ENCODE results near the gene ADAMTS15. TPM values are rescaled to one million over a fixed set of nuclear protein-coding genes. Genes with fewer than 3 reads are reported as not detected.

Gene ADAMTS15
- total and polyA plus RNA-seq, 2 donors (not counting 3 experiments of a cell fraction or from before 2014, with no cell fraction given), result 0.08 TPM; not detected in 1

DNA sequence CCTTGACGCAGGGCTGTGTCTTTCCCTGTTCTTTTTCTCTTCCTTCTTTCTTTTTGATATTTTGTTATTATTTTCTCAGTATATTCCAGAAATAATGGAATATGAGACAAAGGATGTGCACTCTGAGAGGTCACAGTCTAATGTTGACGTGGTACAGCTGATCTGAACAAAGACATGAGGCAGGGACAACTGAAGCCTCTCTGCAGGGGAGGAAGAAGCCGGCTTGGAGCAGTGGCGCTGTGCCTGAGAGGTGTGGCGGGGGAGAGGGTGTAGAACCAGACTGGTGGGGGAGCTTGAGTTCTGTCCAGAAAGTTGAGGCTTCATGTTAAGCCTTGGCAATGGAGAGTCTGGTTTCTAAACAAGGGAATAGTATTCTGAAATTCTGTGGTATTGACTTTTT lies 34.7 kb downstream of the ADAMTS15 start:
- BruUV-seq (replicated peaks), result no TSS peak
- Histone ChIP-seq H3K4me1 (ENCODE audit: control insufficient read depth, extremely low read depth, insufficient read depth, low read length) (peaks cover 23% of the 10 kb centered on the region), H3K9me1 (replicated peaks; ENCODE audit: control insufficient read depth, extremely low read depth, insufficient read depth, low read length) (no peaks in the 10 kb centered on the region), H3K4me3 (replicated peaks in 1 of 3; ENCODE audit: insufficient read depth in 1 of 3, low read depth in 1 of 3, low read length in 3 of 3) (no peak overlapping the region), H3K9ac (replicated peaks; ENCODE audit: extremely low read depth, insufficient read depth, low read length) (no peak overlapping the region), H3K9me3 (replicated peaks; ENCODE audit: control insufficient read depth, insufficient read depth, low read length) (no peaks in the 10 kb centered on the region), H3K27me3 (ENCODE audit: control insufficient read depth in 2 of 2, insufficient read depth in 2 of 2, low read length in 2 of 2) (peaks cover 23 to 32% of the 10 kb centered on the region in 2 experiments), H3K36me3 (ENCODE audit: control insufficient read depth in 2 of 2, extremely low read depth in 1 of 2, insufficient read depth in 2 of 2, low read length in 2 of 2) (no peaks in the 10 kb centered on the region), H3K79me2 (ENCODE audit: control insufficient read depth, insufficient read depth, low read length) (no peaks in the 10 kb centered on the region), H4K20me1 (replicated peaks; ENCODE audit: control insufficient read depth, extremely low read depth, insufficient read depth, low read length) (no peaks in the 10 kb centered on the region), H3K27ac (ENCODE audit: insufficient read depth, low read depth, low read length) (no peak overlapping the region), H3K4me2 (ENCODE audit: insufficient read depth, low read length) (no peak overlapping the region), H2AFZ (ENCODE audit: low read depth, low read length) (no peak overlapping the region)
- no peak for FAIRE-seq
- intact Hi-C loops (cut with micrococcal nuclease) (loop anchor here (5.0 kb wide), 3 partner anchors 254 to 379 kb away; no protein-coding TSS in a partner anchor), dilution Hi-C loops (cut with MboI; ENCODE audit: extremely low pct_ligation_motif_present, low sequenced_read_pairs) (no loop called here)
- no peak for DNase-seq (ENCODE audit: low read depth, low spot score)
- no peak for TF ChIP-seq FOS (IDR thresholded peaks at IDR 0.05; ENCODE audit: borderline replicate concordance, insufficient read depth, low read length)
- ChIA-PET CTCF (no interaction called here), POLR2A (no interaction called here)

DNA sequence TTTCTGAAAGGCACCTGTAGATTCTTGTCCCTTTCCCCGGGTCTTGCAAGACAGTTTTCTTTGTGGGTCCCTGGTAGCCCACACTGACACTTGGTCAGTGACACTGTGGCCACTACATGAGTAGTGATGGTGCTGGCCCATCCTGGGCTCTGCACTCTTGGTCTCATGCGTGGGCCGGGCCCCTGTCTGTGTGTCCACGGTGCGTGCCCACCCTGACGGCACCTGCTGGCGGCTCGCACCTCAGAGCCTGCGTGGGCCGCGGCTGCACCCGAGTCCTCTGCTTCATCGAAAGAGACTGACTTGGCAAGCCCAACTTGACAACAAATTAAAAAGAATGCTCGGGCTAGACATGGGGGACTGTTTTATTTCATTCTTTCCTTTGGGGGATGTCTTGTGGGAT lies 37.5 kb downstream of the ADAMTS15 start:
- dilution Hi-C loops (cut with MboI; ENCODE audit: extremely low pct_ligation_motif_present, low sequenced_read_pairs), result no loop called here
- DNase-seq (ENCODE audit: low read depth, low spot score) (no peak), FAIRE-seq (no peak)
- H3K27me3 ChIP-seq (ENCODE audit: control insufficient read depth in 2 of 2, insufficient read depth in 2 of 2, low read length in 2 of 2), result peaks cover 22 to 32% of the 10 kb centered on the region in 2 experiments
- CTCF ChIA-PET, result interaction anchor here (1.3 kb wide), 1 partner anchor 57 kb away, joined by 3 read pairs; no protein-coding TSS in a partner anchor
- no peaks in the 10 kb centered on the region for H3K36me3 ChIP-seq (ENCODE audit: control insufficient read depth in 2 of 2, extremely low read depth in 1 of 2, insufficient read depth in 2 of 2, low read length in 2 of 2)
- no peaks in the 10 kb centered on the region for H3K9me3 ChIP-seq (replicated peaks; ENCODE audit: control insufficient read depth, insufficient read depth, low read length)
- no peaks in the 10 kb centered on the region for H3K79me2 ChIP-seq (ENCODE audit: control insufficient read depth, insufficient read depth, low read length)
- no peak overlapping the region for H3K9ac ChIP-seq (replicated peaks; ENCODE audit: extremely low read depth, insufficient read depth, low read length)
- intact Hi-C loops (cut with micrococcal nuclease), result no loop called here
- no peak overlapping the region for H3K4me2 ChIP-seq (ENCODE audit: insufficient read depth, low read length)
- POLR2A ChIA-PET, result no interaction called here
- H3K4me1 ChIP-seq (ENCODE audit: control insufficient read depth, extremely low read depth, insufficient read depth, low read length), result peaks cover 2% of the 10 kb centered on the region
- BruUV-seq (replicated peaks), result no TSS peak
- H3K4me3 ChIP-seq (replicated peaks in 1 of 3; ENCODE audit: insufficient read depth in 1 of 3, low read depth in 1 of 3, low read length in 3 of 3), result no peak overlapping the region
- no peaks in the 10 kb centered on the region for H4K20me1 ChIP-seq (replicated peaks; ENCODE audit: control insufficient read depth, extremely low read depth, insufficient read depth, low read length)
- TF ChIP-seq FOS (IDR thresholded peaks at IDR 0.05; ENCODE audit: borderline replicate concordance, insufficient read depth, low read length), result no peak
- TF ChIP-seq, protein P1, sequence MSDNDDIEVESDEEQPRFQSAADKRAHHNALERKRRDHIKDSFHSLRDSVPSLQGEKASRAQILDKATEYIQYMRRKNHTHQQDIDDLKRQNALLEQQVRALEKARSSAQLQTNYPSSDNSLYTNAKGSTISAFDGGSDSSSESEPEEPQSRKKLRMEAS (IDR thresholded peaks at IDR 0.05; ENCODE audit: insufficient read depth, insufficient read length), result no peak
- TF ChIP-seq POLR2AphosphoS5 (IDR thresholded peaks at IDR 0.05; ENCODE audit: insufficient read depth, low read depth, low read length), result no peak
- TF ChIP-seq, protein P2, sequence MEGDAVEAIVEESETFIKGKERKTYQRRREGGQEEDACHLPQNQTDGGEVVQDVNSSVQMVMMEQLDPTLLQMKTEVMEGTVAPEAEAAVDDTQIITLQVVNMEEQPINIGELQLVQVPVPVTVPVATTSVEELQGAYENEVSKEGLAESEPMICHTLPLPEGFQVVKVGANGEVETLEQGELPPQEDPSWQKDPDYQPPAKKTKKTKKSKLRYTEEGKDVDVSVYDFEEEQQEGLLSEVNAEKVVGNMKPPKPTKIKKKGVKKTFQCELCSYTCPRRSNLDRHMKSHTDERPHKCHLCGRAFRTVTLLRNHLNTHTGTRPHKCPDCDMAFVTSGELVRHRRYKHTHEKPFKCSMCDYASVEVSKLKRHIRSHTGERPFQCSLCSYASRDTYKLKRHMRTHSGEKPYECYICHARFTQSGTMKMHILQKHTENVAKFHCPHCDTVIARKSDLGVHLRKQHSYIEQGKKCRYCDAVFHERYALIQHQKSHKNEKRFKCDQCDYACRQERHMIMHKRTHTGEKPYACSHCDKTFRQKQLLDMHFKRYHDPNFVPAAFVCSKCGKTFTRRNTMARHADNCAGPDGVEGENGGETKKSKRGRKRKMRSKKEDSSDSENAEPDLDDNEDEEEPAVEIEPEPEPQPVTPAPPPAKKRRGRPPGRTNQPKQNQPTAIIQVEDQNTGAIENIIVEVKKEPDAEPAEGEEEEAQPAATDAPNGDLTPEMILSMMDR (IDR thresholded peaks at IDR 0.05; ENCODE audit: extremely low read depth in 1 of 2, insufficient read depth in 1 of 2, low read depth in 1 of 2, low read length in 2 of 2), result no peak
- TF ChIP-seq POLR2A (IDR thresholded peaks at IDR 0.05; ENCODE audit: low read depth, low read length), result no peak
- no peak for TF ChIP-seq JUN (IDR thresholded peaks at IDR 0.05; ENCODE audit: borderline replicate concordance, insufficient read depth, insufficient read length, low read depth)
- no peak for TF ChIP-seq MYC (IDR thresholded peaks at IDR 0.05; ENCODE audit: low read depth, low read length)
- TF ChIP-seq GATA2 (IDR thresholded peaks at IDR 0.05; ENCODE audit: insufficient read depth, insufficient read length, low read depth, low read length), result no peak
- no peak for TF ChIP-seq EZH2 (IDR thresholded peaks at IDR 0.05; ENCODE audit: borderline replicate concordance, low read depth, low read length, severe bottlenecking)
- H3K27ac ChIP-seq (ENCODE audit: insufficient read depth, low read depth, low read length), result no peak overlapping the region
- no peaks in the 10 kb centered on the region for H3K9me1 ChIP-seq (replicated peaks; ENCODE audit: control insufficient read depth, extremely low read depth, insufficient read depth, low read length)
- H2AFZ ChIP-seq (ENCODE audit: low read depth, low read length), result no peak overlapping the region

Data from endothelial cell of umbilical vein (primary cell).